CD8-positive, alpha-beta memory T cell (primary cell): ENCODE measurements around the gene INHA. TPM values are rescaled to one million over a fixed set of nuclear protein-coding genes. Genes with fewer than 3 reads are reported as not detected.

Source experiments
- CTCF ChIA-PET: fragments of 350-600 bp; sonication (Branson Sonifier 250); formaldehyde crosslinking; loops from one replicate; lab custom pipeline; 2021; ENCODE audit warnings: antibody characterized with exemption; lab: Charles Lee
- POLR2A ChIA-PET: fragments of 350-600 bp; sonication (Branson Sonifier 250); formaldehyde crosslinking; loops from one replicate; lab custom pipeline; 2021; ENCODE audit warnings: antibody characterized with exemption; lab: Charles Lee
- DNase-seq, 5 donors: peaks; one replicate each; pipeline versions ENCODE4 v3.0.0 to v3.0.0-alpha.2; 2020 to 2022; ENCODE audit warnings: mixed read lengths in 1 of 5
- H3K27ac ChIP-seq: one replicate; pipeline ENCODE4 v1.7.0; 2013; ENCODE audit warnings: low read depth, mild to moderate bottlenecking, low read length, moderate library complexity
- H3K27me3 ChIP-seq: 2 replicates; pipeline ENCODE4 v1.7.0; 2013; ENCODE audit warnings: low read length, mild to moderate bottlenecking; ENCODE audit not compliant: insufficient read depth, poor library complexity, severe bottlenecking
- H3K36me3 ChIP-seq: 2 replicates; pipeline ENCODE4 v1.7.0; 2013; ENCODE audit warnings: mild to moderate bottlenecking, low read length, moderate library complexity; ENCODE audit not compliant: insufficient read depth
- H3K4me1 ChIP-seq: 2 replicates; pipeline ENCODE4 v1.7.0; 2013; ENCODE audit warnings: mild to moderate bottlenecking, low read length, moderate library complexity; ENCODE audit not compliant: insufficient read depth
- H3K4me3 ChIP-seq: 2 replicates; pipeline ENCODE4 v1.7.0; 2013; ENCODE audit warnings: mild to moderate bottlenecking, low read length
- H3K9me3 ChIP-seq: 2 replicates; pipeline ENCODE4 v1.7.0; 2013; ENCODE audit warnings: mild to moderate bottlenecking, low read length
- H3K27ac Mint-ChIP-seq, 8 donors: one replicate each; pipeline ENCODE4 v1.8.0; 2020 to 2021; ENCODE audit warnings: mixed read lengths in 8 of 8, mild to moderate bottlenecking in 6 of 8, inconsistent platforms in 3 of 8, moderate library complexity in 3 of 8
- H3K27me3 Mint-ChIP-seq, 2 donors: one replicate each; pipeline ENCODE4 v1.8.0; 2020 to 2021; ENCODE audit warnings: mixed read lengths in 2 of 2, mild to moderate bottlenecking in 1 of 2, moderate library complexity in 1 of 2
- H3K36me3 Mint-ChIP-seq, 3 donors: one replicate each; pipeline ENCODE4 v1.8.0; 2020 to 2021; ENCODE audit warnings: mixed read lengths in 3 of 3, inconsistent platforms in 1 of 3, mild to moderate bottlenecking in 1 of 3
- H3K4me1 Mint-ChIP-seq, 3 donors: one replicate each; pipeline ENCODE4 v1.8.0; 2020 to 2021; ENCODE audit warnings: mixed read lengths in 3 of 3, inconsistent platforms in 1 of 3, mild to moderate bottlenecking in 1 of 3
- H3K4me3 Mint-ChIP-seq, 7 donors: one replicate each; pipeline ENCODE4 v1.8.0; 2020 to 2021; ENCODE audit warnings: mixed read lengths in 7 of 7, mild to moderate bottlenecking in 6 of 7, moderate library complexity in 4 of 7, inconsistent platforms in 2 of 7
- H3K9me3 Mint-ChIP-seq, 5 donors: one replicate each; pipeline ENCODE4 v1.8.0; 2020 to 2022; ENCODE audit warnings: mixed read lengths in 5 of 5, mild to moderate bottlenecking in 3 of 5, moderate library complexity in 2 of 5, inconsistent platforms in 1 of 5
- polyA plus RNA-seq: library from polyadenylated mRNA; unstranded; fragments of 300-500 nt; fragmentation: Illumina TruSeq; gene quantifications from one replicate; pipeline ENCODE4 v1.2.3, GENCODE V29; 2021
- total RNA-seq, 2 experiments: library from RNA; stranded (reverse); gene quantifications; one replicate each; pipeline ENCODE4 v1.2.3, GENCODE V29; 2021

INHA gene
- total and polyA plus RNA-seq, 3 experiments from 2014 or later: not detected

DNA sequence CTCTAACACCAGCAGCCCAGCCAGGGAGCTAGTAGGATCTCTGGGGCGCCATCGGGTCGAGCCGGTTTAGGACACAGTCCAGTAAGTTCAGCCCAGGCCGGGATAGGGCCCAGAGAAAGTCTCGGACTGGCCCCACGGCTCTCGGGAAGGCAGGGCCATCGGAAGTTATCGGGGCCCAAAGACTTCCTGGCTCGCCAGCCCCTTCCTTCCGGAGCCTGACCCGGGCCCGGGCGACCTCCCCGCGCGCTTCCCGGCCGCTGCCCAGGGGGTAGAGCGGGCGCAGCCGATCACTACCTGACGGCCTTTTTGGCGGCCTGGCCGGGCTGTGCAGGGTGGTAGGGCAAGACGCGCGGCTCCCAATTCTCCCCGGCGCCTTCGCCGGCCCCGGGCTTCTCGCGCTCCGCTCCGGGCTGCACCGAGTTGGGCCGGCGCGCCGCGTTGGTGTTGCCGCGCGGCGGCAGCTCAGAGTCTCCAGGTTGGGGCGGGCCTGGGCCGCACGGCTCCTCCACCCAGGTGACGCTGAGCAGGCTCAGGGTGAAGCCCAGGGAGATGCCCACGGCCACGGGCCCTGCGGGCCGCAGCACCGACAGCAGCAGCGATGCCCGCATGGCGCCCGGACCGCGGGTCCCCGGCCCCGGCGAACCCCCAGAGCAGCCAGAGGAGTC, 29.0 kb upstream of the INHA start:
- H3K36me3 Mint-ChIP-seq: peaks cover 0 to 12% (median 2%) of the 10 kb centered on the region in 3 donors
- H3K9me3 Mint-ChIP-seq: no peaks in the 10 kb centered on the region
- Histone ChIP-seq H3K4me1 (peaks cover 18% of the 10 kb centered on the region), H3K27ac (peak overlapping the region; percentile 69), H3K27me3 (no peaks in the 10 kb centered on the region), H3K36me3 (no peaks in the 10 kb centered on the region), H3K4me3 (peak overlapping the region; percentile 81), H3K9me3 (no peaks in the 10 kb centered on the region)
- peaks cover 4 to 7% of the 10 kb centered on the region in 2 donors for H3K27me3 Mint-ChIP-seq
- peaks cover 22 to 30% (median 27%) of the 10 kb centered on the region in 3 donors for H3K4me1 Mint-ChIP-seq
- ChIA-PET POLR2A (interaction anchor here (1.1 kb wide), 1 partner anchor 1956 kb away, joined by 4 read pairs; no protein-coding TSS in a partner anchor), CTCF (interaction anchor here (1.0 to 6.7 kb wide), 8 partner anchors 11 to 99 kb away, joined by 3 to 44 read pairs (median 4); a partner anchor contains a TSS)
- no peak for DNase-seq
- peak overlapping the region; percentile 66 to 92 (median 80) for H3K27ac Mint-ChIP-seq
- peak overlapping the region; percentile 81 to 94 (median 86) for H3K4me3 Mint-ChIP-seq

DNA sequence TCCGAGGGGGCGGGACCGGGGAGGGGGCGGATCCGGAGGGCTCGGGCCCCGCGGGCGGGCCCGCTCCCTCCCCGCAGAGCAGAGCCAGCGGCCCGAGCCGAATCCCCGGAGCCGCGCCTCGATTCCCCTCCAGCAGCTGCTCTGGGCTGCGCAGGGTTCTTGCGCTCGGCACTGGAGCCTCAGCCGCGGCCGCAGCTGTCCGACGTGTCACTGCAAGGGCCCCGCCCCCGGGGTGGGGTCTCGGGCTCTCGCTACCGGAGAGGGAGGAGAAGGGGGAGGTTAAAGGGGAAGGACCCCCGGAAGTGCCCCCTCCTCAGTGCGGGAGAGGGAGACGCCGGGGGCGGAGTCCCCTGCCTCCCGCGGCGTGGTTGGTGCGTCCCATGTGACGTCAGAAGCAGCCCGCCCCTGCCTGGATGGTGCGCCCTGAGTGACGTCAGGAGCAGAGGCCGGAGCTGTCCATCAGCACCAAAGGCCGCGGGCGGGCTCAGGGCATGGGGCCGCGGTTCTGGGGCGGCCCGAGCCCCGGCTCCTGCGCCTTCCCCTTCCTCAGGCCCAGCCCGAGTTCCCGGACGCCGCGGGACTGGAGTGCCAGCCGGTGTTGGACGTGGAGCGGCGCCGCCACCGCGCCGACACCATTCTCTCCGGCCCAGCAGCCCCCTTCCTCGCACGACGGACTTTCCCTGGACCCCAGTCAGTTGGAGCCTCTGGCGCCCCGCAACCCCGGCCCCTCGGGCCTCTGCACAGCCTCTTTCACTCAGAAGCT, 28.3 kb upstream of the INHA start, which contains the start of the genes CHPF and TMEM198:
CHPF (minus strand) TSS at position 214 of the 763 bp plus-strand sequence. CDS start 271 bp downstream, outside the sequence.
TMEM198 (plus strand) TSS at position 433 of the 763 bp plus-strand sequence. CDS start 700 bp downstream, outside the sequence.
- Mint-ChIP-seq H3K4me3 (peak within 1 kb of the TSS; percentile 81 to 94 (median 86)), H3K27ac (peak within 1 kb of the TSS; percentile 73 to 92 (median 86)), H3K4me1 (peaks cover 22 to 30% (median 27%) of the 10 kb centered on the region in 3 donors), H3K27me3 (peaks cover 4 to 14% of the 10 kb centered on the region in 2 donors), H3K36me3 (peaks cover 0 to 9% (median 2%) of the 10 kb centered on the region in 3 donors), H3K9me3 (no peaks in the 10 kb centered on the region)
- Histone ChIP-seq H3K27ac (peak within 1 kb of the TSS; percentile 69), H3K4me1 (peaks cover 18% of the 10 kb centered on the region), H3K9me3 (no peaks in the 10 kb centered on the region), H3K4me3 (peak within 1 kb of the TSS; percentile 81), H3K27me3 (no peaks in the 10 kb centered on the region), H3K36me3 (no peaks in the 10 kb centered on the region)
- ChIA-PET POLR2A (interaction anchor here (1.1 kb wide), 1 partner anchor 1955 kb away, joined by 4 read pairs; no protein-coding TSS in a partner anchor), CTCF (interaction anchor here (1.2 to 6.7 kb wide), 6 partner anchors 10 to 98 kb away, joined by 3 to 44 read pairs (median 8); a partner anchor contains a TSS)
- DNase-seq: peak; percentile 84 to 94 (median 88)

DNA sequence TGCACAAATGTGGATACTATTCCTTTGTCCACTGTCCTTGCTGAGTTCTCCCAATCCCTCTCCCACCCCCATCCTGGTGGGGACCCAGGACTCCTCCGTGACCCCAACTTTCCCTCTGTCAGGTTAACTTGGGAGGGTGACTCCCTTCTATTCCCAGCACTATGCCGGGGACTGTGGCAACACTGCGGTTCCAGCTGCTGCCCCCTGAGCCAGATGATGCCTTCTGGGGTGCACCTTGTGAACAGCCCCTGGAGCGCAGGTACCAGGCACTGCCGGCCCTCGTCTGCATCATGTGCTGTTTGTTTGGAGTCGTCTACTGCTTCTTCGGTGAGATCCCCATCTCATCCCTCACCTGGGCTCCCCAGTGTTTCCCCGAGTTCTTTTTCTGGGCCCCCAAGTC, 27.5 kb upstream of the INHA start:
- Histone ChIP-seq H3K9me3 (no peaks in the 10 kb centered on the region), H3K27me3 (no peaks in the 10 kb centered on the region), H3K4me3 (no peak overlapping the region), H3K27ac (no peak overlapping the region), H3K36me3 (no peaks in the 10 kb centered on the region), H3K4me1 (peaks cover 18% of the 10 kb centered on the region)
- Mint-ChIP-seq H3K4me1 (peaks cover 22 to 30% (median 27%) of the 10 kb centered on the region in 3 donors), H3K4me3 (peak overlapping the region; percentile 76 to 86 (median 81)), H3K36me3 (peaks cover 0 to 7% (median 2%) of the 10 kb centered on the region in 3 donors), H3K27ac (peak overlapping the region in 7 of 8 donors; percentile 64 to 90 (median 84)), H3K9me3 (no peaks in the 10 kb centered on the region), H3K27me3 (peaks cover 4 to 22% of the 10 kb centered on the region in 2 donors)
- no peak for DNase-seq
- CTCF ChIA-PET: interaction anchor here (0.8 to 6.7 kb wide), 5 partner anchors 9 to 97 kb away, joined by 3 to 44 read pairs (median 12); no protein-coding TSS in a partner anchor
- POLR2A ChIA-PET: interaction anchor here (0.8 kb wide), 1 partner anchor 237 kb away, joined by 3 read pairs; no protein-coding TSS in a partner anchor

DNA sequence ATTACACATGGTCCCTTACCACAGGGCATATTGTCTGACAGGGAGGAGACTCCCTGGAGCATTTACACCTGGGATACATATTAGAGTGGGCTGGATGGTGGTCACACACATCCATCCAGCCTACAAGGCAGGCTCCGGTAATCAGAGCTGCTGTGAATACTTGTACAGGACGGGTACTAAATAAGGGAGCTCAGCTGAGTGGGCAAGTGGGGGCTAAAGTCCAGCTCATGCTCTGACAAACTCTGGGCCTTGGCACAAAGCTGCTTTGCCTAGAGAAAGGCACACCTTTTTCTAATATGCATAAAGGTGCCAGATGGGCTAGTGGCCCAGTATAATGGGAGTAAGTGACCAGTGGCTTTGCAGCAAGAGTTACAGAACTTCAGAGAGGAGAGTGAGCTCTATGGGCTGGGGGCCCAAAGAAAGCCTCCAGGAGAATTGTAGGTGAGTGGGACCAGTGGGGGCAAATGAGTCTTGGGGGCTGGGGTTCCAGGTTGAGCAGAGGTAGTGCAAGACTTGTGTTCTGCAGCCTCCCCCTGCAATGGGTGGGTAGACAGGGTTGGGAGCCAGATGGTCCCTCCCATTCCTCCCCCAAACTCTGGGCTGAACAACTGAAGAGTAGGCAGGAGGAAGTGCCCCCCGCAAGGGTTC, 26.7 kb upstream of the INHA start:
- ChIA-PET POLR2A (interaction anchor here (0.8 kb wide), 1 partner anchor 237 kb away, joined by 3 read pairs; no protein-coding TSS in a partner anchor), CTCF (interaction anchor here (0.8 kb wide), 1 partner anchor 16 kb away, joined by 3 read pairs; no protein-coding TSS in a partner anchor)
- H3K36me3 Mint-ChIP-seq: peaks cover 0 to 5% (median 2%) of the 10 kb centered on the region in 3 donors
- Histone ChIP-seq H3K4me3 (no peak overlapping the region), H3K36me3 (no peaks in the 10 kb centered on the region), H3K27me3 (no peaks in the 10 kb centered on the region), H3K4me1 (peaks cover 18% of the 10 kb centered on the region), H3K27ac (no peak overlapping the region), H3K9me3 (no peaks in the 10 kb centered on the region)
- peaks cover 10 to 29% of the 10 kb centered on the region in 2 donors for H3K27me3 Mint-ChIP-seq
- no peak for DNase-seq
- peaks cover 22 to 30% (median 27%) of the 10 kb centered on the region in 3 donors for H3K4me1 Mint-ChIP-seq
- H3K4me3 Mint-ChIP-seq: peak overlapping the region in 5 of 7 donors; percentile 76 to 85 (median 81)
- no peaks in the 10 kb centered on the region for H3K9me3 Mint-ChIP-seq
- H3K27ac Mint-ChIP-seq: peak overlapping the region in 2 of 8 donors; percentile 73 to 85

DNA sequence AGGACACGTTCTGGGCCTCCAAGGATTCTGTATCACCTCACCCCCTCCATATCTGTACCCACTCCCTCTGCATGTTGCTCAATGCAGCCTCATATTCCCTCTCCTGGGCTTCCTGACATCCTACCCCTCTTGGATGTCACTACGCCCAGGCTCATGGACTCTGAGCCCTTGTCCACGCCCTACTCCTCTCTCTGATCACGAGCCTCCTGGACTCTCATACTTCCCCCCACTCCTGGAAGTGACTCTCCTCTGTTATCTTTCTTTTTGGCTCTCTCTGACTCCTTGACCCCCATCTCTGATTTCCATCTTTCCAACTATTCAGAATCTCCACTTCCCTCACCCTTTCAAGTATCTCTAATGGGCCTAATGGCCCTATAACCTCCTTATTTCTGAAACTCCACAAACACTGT, 26.2 kb upstream of the INHA start:
- Mint-ChIP-seq H3K36me3 (peaks cover 0 to 2% (median 2%) of the 10 kb centered on the region in 3 donors), H3K4me3 (peak overlapping the region in 2 of 7 donors; percentile 2 to 81), H3K9me3 (no peaks in the 10 kb centered on the region), H3K27me3 (peaks cover 14 to 34% of the 10 kb centered on the region in 2 donors), H3K27ac (peak overlapping the region in 1 of 8 donors; percentile 73), H3K4me1 (peaks cover 23 to 31% (median 27%) of the 10 kb centered on the region in 3 donors)
- no peak for DNase-seq
- no peak overlapping the region for H3K27ac ChIP-seq
- peaks cover 18% of the 10 kb centered on the region for H3K4me1 ChIP-seq
- H3K27me3 ChIP-seq: no peaks in the 10 kb centered on the region
- no peak overlapping the region for H3K4me3 ChIP-seq
- H3K9me3 ChIP-seq: no peaks in the 10 kb centered on the region
- POLR2A ChIA-PET: no interaction called here
- CTCF ChIA-PET: no interaction called here
- H3K36me3 ChIP-seq: no peaks in the 10 kb centered on the region

DNA sequence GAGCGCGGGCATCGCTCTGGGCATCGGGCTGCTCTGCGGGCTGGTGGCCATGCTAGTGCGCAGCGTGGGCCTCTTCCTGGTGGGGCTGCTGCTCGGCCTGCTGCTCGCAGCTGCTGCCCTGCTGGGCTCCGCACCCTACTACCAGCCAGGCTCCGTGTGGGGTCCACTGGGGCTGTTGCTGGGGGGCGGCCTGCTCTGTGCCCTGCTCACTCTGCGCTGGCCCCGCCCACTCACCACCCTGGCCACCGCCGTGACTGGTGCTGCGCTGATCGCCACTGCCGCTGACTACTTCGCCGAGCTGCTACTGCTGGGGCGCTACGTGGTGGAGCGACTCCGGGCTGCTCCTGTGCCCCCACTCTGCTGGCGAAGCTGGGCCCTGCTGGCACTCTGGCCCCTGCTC, 24.5 kb upstream of the INHA start:
- no peaks in the 10 kb centered on the region for H3K36me3 Mint-ChIP-seq
- peaks cover 10% of the 10 kb centered on the region for H3K27me3 ChIP-seq
- ChIA-PET POLR2A (no interaction called here), CTCF (no interaction called here)
- peaks cover 3% of the 10 kb centered on the region for H3K4me1 ChIP-seq
- H3K27ac ChIP-seq: no peak overlapping the region
- DNase-seq: no peak
- peaks cover 26 to 41% of the 10 kb centered on the region in 2 donors for H3K27me3 Mint-ChIP-seq
- no peaks in the 10 kb centered on the region for H3K36me3 ChIP-seq
- H3K4me3 ChIP-seq: no peak overlapping the region
- no peak overlapping the region for H3K4me3 Mint-ChIP-seq
- no peak overlapping the region for H3K27ac Mint-ChIP-seq
- no peaks in the 10 kb centered on the region for H3K9me3 ChIP-seq
- H3K9me3 Mint-ChIP-seq: no peaks in the 10 kb centered on the region
- H3K4me1 Mint-ChIP-seq: peaks cover 13 to 23% (median 16%) of the 10 kb centered on the region in 3 donors

DNA sequence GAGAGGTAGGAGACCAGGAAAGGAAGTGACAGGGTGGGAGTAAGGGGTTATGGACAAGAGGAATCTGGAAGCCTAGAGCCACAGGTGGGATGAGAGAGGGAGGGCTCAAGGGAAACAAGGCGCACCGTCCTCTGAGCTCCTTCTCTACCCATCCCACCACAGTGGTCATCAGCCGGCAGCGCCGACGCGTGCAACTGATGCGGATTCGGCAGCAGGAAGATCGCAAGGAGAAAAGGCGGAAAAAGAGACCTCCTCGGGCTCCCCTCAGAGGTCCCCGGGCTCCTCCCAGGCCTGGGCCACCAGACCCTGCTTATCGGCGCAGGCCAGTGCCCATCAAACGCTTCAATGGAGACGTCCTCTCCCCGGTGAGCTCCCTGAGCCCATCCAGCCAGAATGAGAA, 23.1 kb upstream of the INHA start:
- peaks cover 10 to 26% (median 18%) of the 10 kb centered on the region in 3 donors for H3K4me1 Mint-ChIP-seq
- CTCF ChIA-PET: interaction anchor here (0.8 to 1.5 kb wide), 4 partner anchors 11 to 94 kb away, joined by 3 to 5 read pairs (median 4); partner anchors contain the start of gene STK11IP
- H3K36me3 Mint-ChIP-seq: no peaks in the 10 kb centered on the region
- POLR2A ChIA-PET: no interaction called here
- peak overlapping the region in 1 of 7 donors; percentile 35 for H3K4me3 Mint-ChIP-seq
- peaks cover 37 to 51% of the 10 kb centered on the region in 2 donors for H3K27me3 Mint-ChIP-seq
- H3K9me3 ChIP-seq: no peaks in the 10 kb centered on the region
- H3K27ac ChIP-seq: no peak overlapping the region
- no peak overlapping the region for H3K27ac Mint-ChIP-seq
- no peak for DNase-seq
- H3K36me3 ChIP-seq: no peaks in the 10 kb centered on the region
- H3K27me3 ChIP-seq: peaks cover 23% of the 10 kb centered on the region
- H3K4me1 ChIP-seq: peaks cover 7% of the 10 kb centered on the region
- no peaks in the 10 kb centered on the region for H3K9me3 Mint-ChIP-seq
- no peak overlapping the region for H3K4me3 ChIP-seq
